Right hindlimb (tissue), 1 donor: ENCODE measurements around the gene PIK3CA.
"Not testable (repeated sequence)": the region's sequence is repeated elsewhere in the genome, so short reads cannot be mapped to it uniquely, and the experiment has no call there.

ENCODE experiments used
- DNase-seq: peaks from one replicate; pipeline ENCODE4 v3.0.0-alpha.2; 2018

PIK3CA gene

DNA sequence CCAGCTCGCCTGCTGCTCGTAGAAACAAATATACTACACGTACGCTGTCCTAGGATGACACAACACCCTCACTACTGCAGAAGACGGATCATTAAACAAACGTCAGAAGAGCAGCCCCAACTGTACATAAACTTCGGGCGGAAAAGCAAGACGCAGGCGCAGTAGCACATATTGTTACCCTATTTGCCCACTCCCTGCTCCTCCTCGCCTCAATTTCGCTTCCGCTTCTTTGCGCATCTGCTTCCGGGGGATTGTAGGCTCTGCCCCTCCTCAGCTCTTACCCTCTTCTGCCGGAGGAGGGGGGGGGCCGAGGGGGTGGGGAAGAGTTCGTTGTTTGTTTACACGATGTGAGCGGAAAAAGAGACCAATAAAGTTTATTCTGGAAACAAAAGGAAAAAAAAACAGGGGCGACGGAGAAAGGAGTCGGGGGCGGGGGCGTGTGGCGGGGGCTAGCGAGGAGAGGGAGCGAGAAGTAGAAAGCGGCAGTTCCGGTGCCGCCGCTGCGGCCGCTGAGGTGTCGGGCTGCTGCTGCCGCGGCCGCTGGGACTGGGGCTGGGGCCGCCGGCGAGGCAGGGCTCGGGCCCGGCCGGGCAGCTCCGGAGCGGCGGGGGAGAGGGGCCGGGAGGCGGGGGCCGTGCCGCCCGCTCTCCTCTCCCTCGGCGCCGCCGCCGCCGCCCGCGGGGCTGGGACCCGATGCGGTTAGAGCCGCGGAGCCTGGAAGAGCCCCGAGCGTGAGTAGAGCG, at the start of gene PIK3CA:
Gene PIK3CA, plus strand, starts transcription at position 485 of the 743 bp plus-strand sequence. CDS start 50,469 bp downstream, outside the sequence.
- peak; percentile 98 for DNase-seq

DNA sequence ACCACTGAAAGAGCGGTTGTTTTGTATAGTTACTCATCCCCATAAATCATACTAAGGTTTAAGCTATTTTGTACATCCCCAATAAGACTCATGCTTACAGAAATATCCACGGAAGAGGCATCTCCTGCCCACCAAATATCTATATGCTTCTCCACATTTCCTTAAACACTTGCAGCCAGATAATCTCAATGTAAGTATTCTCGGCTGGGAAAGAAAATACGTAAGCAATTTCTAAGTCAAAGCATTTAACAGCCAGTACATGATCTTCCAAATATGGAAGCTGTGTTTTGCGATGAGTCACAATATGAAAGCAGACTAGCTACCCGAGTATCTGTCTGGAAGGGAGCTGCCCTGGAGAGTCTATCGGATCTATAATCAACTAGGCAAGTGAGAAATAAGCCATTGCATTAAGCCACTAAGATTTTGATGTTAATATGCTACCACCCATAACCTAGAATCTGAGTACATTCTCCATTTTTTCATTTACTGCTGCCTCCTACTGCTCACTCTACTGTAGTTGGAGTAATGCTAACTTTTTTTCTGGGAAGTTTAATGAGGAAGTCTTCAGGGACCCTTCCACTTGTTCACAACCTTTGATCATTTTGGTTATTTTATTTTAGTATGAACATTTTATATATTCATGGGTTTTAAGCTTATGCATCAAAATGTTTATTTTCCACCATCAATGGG, 49.6 kb upstream of the PIK3CA start:
- DNase-seq = no peak

DNA sequence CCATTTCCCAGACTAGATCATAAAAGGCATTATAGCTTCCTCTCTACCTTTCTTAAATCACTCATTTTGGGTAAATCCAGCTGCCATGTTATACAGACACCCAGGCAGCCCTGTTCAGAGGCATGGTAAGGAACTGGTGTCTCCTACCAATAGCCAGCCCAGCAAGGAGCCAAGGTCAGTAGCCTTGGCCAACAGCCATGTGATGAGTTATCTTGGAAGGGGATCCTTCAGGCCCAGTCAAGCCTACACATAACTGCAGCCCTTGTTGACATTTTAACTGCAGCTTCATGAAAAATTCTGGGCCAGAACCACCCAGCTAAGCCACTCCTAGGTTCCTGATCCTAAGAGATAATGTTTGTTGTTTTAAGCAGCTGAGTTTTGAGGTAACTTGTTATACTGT, 47.5 kb upstream of the PIK3CA start:
- DNase-seq = no peak

GRCh38 chr3:179105881-179106280, 42.3 kb upstream of the PIK3CA start:
- DNase-seq = no peak

GRCh38 chr3:179107617-179108016, 40.5 kb upstream of the PIK3CA start:
- no peak for DNase-seq

DNA sequence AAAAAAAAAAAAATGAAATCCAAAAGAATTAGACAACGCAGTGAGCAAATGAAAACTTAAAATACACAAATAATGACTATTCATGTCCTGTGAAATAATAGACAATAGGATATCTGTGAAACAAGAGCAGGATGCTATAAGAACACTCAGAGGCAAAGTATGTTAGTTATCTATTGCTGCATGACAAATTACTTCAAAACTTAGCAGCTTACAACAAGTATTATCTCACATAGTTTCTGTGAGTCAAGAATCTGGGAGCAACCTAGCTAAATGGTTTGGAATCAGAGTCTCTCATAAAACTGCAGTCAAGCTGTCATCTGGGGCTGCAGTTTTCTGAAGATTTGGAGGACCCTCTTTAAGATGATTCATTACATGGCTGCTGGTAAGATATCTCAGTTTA, 40.1 kb upstream of the PIK3CA start:
- no peak for DNase-seq

GRCh38 chr3:179113903-179114302, 34.3 kb upstream of the PIK3CA start:
- no peak for DNase-seq

- not testable (repeated sequence) for DNase-seq
Observed at GRCh38 chr3:179115444-179115843, 32.7 kb upstream of the PIK3CA start.

DNA sequence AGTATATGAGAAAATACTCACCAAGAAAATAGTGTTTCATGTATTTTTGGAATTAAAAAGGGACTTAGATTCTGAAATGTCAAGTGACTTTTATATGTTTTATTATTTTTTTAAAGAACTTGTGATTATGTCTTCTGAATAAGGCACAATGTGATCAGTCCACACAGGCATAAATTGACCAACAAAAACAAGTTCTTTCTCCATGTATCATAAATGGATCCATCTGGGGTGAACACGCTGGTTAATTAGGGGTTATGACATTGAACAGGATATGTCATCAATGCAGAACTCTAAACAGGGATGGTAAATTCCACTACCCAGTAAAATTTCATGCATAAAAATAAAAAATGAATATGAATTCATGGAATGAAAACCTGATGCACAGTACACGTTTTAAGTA, 31.3 kb upstream of the PIK3CA start:
- DNase-seq = no peak

- not testable (repeated sequence) for DNase-seq
Observed at GRCh38 chr3:179132191-179132890, 15.8 kb upstream of the PIK3CA start.

DNA sequence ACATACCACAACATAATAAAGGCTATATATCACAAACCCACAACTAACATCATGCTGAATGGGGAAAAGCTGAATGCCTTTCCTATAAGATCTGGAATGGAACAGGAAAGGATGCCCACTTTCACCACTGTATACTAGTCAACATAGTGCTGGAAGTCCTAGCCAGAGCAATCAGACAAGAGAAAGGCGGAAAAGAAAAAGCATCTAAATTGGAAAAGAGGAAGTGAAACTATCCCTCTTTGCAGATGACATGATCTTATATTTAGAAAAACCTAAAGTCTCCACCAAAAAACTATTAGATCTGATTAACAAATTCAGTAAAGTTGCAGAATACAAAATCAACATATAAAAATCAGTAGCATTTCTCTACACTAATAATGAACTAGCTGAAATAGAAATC, 14.6 kb upstream of the PIK3CA start:
- no peak for DNase-seq

GRCh38 chr3:179136195-179136594, 12.0 kb upstream of the PIK3CA start:
- no peak for DNase-seq

DNA sequence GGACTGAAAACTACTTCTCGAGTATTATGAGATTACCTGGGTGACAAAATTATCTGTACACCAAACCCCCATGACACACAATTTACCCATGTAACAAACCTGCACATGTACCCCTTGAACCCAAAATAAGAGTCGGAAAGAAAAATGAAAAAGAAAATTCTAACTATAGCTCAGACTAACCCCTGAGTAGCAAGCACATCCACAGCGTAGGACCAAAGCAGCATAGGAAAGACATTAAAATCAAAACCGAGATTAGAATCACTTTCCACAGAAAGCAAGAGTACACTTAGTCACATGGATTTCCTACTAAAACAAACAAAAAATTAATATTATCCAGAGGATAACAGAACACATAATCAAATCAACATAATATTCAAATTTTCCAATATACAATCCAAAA, 6.3 kb upstream of the PIK3CA start:
- DNase-seq = no peak

DNA sequence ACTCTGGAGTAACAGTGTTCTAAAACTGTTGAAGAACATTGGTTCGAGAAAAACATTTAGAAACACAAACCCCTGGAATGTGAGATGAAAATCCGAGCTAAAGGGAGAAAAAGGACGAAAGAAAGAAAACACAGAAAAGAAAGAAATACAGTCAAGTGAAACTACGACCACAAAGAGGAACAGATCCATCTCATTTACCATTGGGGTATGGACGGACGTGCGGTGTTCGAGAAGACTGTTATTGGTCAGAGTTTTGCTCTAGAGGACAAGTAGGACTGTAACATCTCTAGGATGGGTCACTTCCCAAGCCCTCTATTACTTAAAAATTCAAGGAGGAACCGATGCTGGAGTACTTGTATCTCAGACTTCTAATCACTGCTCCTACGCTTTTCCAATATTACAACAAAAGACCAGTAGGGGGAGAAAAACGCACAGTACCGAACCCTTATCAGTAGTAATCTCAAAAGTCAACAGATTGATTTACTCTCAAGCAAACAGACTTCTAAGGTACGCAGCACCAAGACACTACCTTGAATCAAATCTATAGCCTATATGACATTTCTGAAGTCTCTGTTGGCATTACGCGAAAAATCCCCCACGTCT, 1.1 kb upstream of the PIK3CA start:
- DNase-seq = peak; percentile 33

- no peak for DNase-seq
Observed at GRCh38 chr3:179147514-179147872, 664 bp upstream of the PIK3CA start.

- DNase-seq = peak; percentile 67
Observed at GRCh38 chr3:179148616-179149405, 654 bp downstream of the PIK3CA start.

DNA sequence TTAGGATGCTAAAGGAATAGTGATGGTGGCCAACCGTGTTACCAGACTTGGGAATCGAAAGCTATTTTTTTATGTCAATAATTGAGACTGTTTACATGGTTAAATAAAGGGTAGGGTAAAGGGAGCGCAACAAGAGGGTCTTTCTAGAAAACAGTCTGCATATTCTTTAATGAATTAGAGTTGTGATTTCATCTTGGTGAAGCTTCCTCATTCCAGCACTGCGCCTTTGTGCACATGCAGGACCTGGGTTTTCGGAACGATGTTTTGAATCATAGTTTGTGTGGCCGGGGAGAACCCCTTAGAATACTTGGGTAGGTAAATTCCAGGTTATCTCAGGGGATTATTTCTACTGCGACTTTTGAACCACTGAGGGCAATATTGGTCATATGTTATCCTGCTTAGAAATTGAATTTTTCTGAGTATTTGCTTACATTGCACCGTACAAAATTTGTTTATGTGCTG, 1.3 kb downstream of the PIK3CA start:
- DNase-seq = no peak

- DNase-seq = no peak
Observed at GRCh38 chr3:179149951-179150350, 1.8 kb downstream of the PIK3CA start.

DNA sequence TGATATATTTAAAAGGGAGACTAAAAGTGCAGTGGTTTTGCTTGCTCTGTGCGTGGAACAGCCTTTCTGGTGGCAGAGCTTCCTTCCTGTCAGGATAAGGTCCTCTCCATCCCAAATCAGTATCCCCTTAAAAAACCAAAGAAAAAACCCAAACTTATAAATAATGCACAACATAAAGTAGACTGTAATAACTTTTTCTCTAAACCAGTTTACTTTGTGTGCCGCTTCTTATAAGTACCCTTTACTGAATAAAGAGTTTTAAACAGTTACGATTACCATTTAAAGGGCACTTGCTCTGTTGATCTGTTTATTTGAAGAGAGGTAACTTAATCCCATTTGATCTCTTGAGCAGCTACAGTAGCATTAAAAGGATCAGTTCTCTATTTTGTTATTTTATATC, 2.5 kb downstream of the PIK3CA start:
- DNase-seq = no peak

DNA sequence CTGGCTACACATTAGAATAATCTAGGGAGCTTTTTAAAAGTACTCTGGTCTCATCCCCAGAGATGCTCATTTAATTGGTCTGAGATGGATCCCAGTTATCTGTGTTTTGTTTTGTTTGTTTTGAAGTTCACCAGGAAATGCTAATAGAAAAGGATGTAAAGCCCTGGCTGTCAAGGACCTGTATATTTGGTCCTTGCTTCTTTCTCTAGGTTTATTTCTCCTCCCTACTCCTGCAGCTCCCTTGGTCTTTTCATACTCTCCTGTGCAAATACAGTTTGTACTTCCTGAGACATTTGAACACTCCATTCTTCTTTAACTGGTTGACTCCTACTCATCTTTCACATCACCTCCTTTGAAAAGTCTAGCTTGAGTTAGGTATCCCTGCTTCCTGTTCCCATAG, 3.3 kb downstream of the PIK3CA start:
- no peak for DNase-seq

DNA sequence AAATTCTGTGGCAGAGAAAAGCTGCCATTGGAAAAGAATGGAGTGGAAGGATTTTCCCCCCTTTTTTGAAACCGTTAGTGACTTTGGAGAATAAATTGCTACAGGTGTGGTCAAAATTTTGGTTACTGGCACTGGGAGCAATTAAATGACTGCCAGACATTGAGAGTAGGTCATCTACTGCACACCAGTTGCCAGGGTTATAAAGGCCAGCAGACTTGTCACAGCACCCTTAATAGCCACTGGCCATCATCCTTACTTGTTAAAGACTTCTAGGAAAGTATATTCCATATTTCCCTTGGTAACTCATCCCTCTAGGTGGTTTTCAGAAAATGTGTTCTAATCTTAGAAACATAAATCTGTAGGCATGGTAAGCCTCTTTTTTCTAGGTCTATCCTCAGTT, 8.0 kb downstream of the PIK3CA start:
- DNase-seq = no peak

DNA sequence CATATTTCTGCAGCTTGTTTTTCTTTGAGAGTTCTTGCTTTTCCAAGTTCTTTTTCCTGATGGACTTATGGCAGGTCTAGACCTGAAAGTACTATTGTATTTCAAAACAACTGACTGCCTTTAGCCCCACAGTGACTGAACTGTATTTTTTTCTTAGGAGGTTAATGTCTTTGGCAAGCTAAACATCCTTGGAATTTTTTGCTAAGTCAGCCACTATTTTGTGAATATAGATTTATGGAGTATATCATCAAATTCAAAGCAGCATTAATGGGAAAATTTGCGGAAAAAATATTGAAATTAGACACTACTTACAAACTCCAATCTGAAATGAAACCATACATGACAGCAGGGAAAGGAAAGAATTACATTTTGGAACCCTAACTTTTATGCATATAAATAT, 8.6 kb downstream of the PIK3CA start:
- DNase-seq = no peak
